HepG2 (cell line): ENCODE data around the gene LOC128125822.
A peak's percentile ranks its signal among the peaks of the same experiment; 100 is the strongest.

Source experiments
- ATAC-seq: fragments of 200-7000 bp; cut with Tn5 transposase; 3 replicates; pipeline ENCODE4 v1.9.1; 2020; ENCODE audit warnings: mild to moderate bottlenecking, moderate library complexity
- BruUV-seq: library from RNA; stranded (reverse); fragments of 400-500 nt; replicated peaks from 2 replicates; lab custom pipeline; 2021; lab: Mats Ljungman, UMichigan
- CTCF ChIA-PET: fragments of 300-600 bp; formaldehyde crosslinking; extraction: SDS; loops from one replicate; lab custom pipeline; 2021; ENCODE audit warnings: low total read pairs, inconsistent platforms, low intra/inter-chr PET ratio; lab: Yijun Ruan, JAX
- POLR2A ChIA-PET: fragments of 350-600 bp; sonication (Branson Sonifier 250); formaldehyde crosslinking; loops from one replicate; lab custom pipeline; 2020; ENCODE audit warnings: antibody characterized with exemption, inconsistent platforms; lab: Yijun Ruan, JAX
- DNase-seq: peaks from one replicate; pipeline ENCODE4 v3.0.0-alpha.2; 2015; ENCODE audit warnings: low spot score
- FAIRE-seq: peaks from 3 replicates; lab custom pipeline; 2011; peaks lifted over from hg19 to GRCh38; lab: Jason Lieb, UNC
- H2AFZ ChIP-seq: one replicate; pipeline ENCODE4 v1.6.1; 2011; ENCODE audit warnings: low read length, inconsistent platforms
- H3K27ac ChIP-seq: fragments of 300-600 bp; 3 replicates; pipeline ENCODE4 v1.8.0; 2011; ENCODE audit warnings: mixed run types, mild to moderate bottlenecking, mixed read lengths, low read length, inconsistent platforms; ENCODE audit not compliant: insufficient read depth; ENCODE audit errors: extremely low read length
- H3K27me3 ChIP-seq, 2 experiments: fragments of 200-600 bp in 1 of 2; 2 replicates in 1 of 2; 3 replicates in 1 of 2; pipeline versions ENCODE4 v1.6.0 to v1.8.0; 2011; ENCODE audit warnings: low read length in 2 of 2, mild to moderate bottlenecking in 2 of 2, moderate library complexity in 2 of 2, inconsistent platforms in 1 of 2; ENCODE audit not compliant: insufficient read depth in 2 of 2, control insufficient read depth in 1 of 2
- H3K36me3 ChIP-seq, 2 experiments: fragments of 200-600 bp in 1 of 2; replicated peaks in 1 of 2; 2 replicates in 1 of 2; 3 replicates in 1 of 2; pipeline versions ENCODE4 v1.5.1 to v1.8.0; 2011; ENCODE audit warnings: low read length in 2 of 2, inconsistent platforms in 1 of 2; ENCODE audit not compliant: insufficient read depth in 2 of 2, control insufficient read depth in 1 of 2
- H3K4me1 ChIP-seq: 2 replicates; pipeline ENCODE4 v1.5.1; 2012; ENCODE audit warnings: low read length, inconsistent platforms; ENCODE audit not compliant: insufficient read depth
- H3K4me2 ChIP-seq: 2 replicates; pipeline ENCODE4 v1.6.0; 2011; ENCODE audit warnings: low read depth, low read length, inconsistent platforms
- H3K4me3 ChIP-seq, 3 experiments: fragments of 200-600 bp in 1 of 3; sonication (generic), shearing (Covaris generic) in 1 of 3; replicated peaks in 1 of 3; 2 replicates each; pipeline ENCODE4 v1.5.1; 2011 to 2016; ENCODE audit warnings: low read length in 3 of 3, inconsistent platforms in 2 of 3, low read depth in 2 of 3, mild to moderate bottlenecking in 2 of 3, control low read depth in 1 of 3, mixed read lengths in 1 of 3; ENCODE audit not compliant: insufficient read depth in 1 of 3
- H3K79me2 ChIP-seq: one replicate; pipeline ENCODE4 v1.6.1; 2011; ENCODE audit warnings: low read length, inconsistent platforms; ENCODE audit not compliant: insufficient read depth
- H3K9ac ChIP-seq: 2 replicates; pipeline ENCODE4 v1.6.0; 2011; ENCODE audit warnings: mild to moderate bottlenecking, low read depth, low read length, inconsistent platforms; ENCODE audit not compliant: insufficient read depth
- H3K9me3 ChIP-seq: 2 replicates; pipeline ENCODE4 v1.5.1; 2012; ENCODE audit warnings: mild to moderate bottlenecking, low read length
- H4K20me1 ChIP-seq: 2 replicates; pipeline ENCODE4 v1.6.0; 2011; ENCODE audit warnings: inconsistent platforms, mild to moderate bottlenecking, low read length, moderate library complexity; ENCODE audit not compliant: insufficient read depth
- ARID5B ChIP-seq: IDR thresholded peaks from 2 replicates; pipeline ENCODE4 v1.4.0; 2020; ENCODE audit warnings: mild to moderate bottlenecking, missing genetic modification reagents
- ERF ChIP-seq: IDR thresholded peaks from 2 replicates; pipeline ENCODE4 v1.6.1; 2018; ENCODE audit warnings: missing biosample characterization, missing genetic modification reagents
- ETS1 ChIP-seq: sonication (generic); formaldehyde crosslinking; IDR thresholded peaks from 2 replicates; pipeline ENCODE4 v1.4.0; 2020; ENCODE audit warnings: missing genetic modification reagents
- ETV5 ChIP-seq: IDR thresholded peaks from 2 replicates; pipeline ENCODE4 v1.6.1; 2018; ENCODE audit warnings: missing biosample characterization, missing genetic modification reagents, inconsistent platforms, borderline replicate concordance
- IRF2 ChIP-seq: IDR thresholded peaks from 2 replicates; pipeline ENCODE4 v1.6.1; 2018; ENCODE audit warnings: missing genetic modification reagents, missing compliant biosample characterization
- KLF9 ChIP-seq: IDR thresholded peaks from 2 replicates; pipeline ENCODE4 v1.6.1; 2016; ENCODE audit warnings: low read depth
- NBN ChIP-seq: fragments of 450-650 bp; conservative IDR thresholded peaks from 2 replicates; pipeline ENCODE4 v1.6.1; 2017
- SIN3B ChIP-seq: fragments of 150-350 bp; IDR thresholded peaks from 2 replicates; pipeline ENCODE4 v1.6.1; 2014; ENCODE audit warnings: low read length
- TFDP2 ChIP-seq: sonication (generic); formaldehyde crosslinking; IDR thresholded peaks from 2 replicates; pipeline ENCODE4 v1.4.0; 2020; ENCODE audit warnings: missing genetic modification reagents
- ZBTB3 ChIP-seq: sonication (generic); formaldehyde crosslinking; IDR thresholded peaks from 2 replicates; pipeline ENCODE4 v1.4.0; 2020; ENCODE audit warnings: low read depth, mild to moderate bottlenecking, moderate library complexity, missing genetic modification reagents, borderline replicate concordance
- ZBTB37 ChIP-seq: sonication (generic); formaldehyde crosslinking; IDR thresholded peaks from 2 replicates; pipeline ENCODE4 v1.4.0; 2020; ENCODE audit warnings: mild to moderate bottlenecking, missing genetic modification reagents
- ZMYM4 ChIP-seq: sonication (generic); formaldehyde crosslinking; IDR thresholded peaks from 2 replicates; pipeline ENCODE4 v1.8.1; 2023; ENCODE audit warnings: mild to moderate bottlenecking, missing genetic modification reagents
- ZNF891 ChIP-seq: sonication (generic); formaldehyde crosslinking; IDR thresholded peaks from 2 replicates; pipeline ENCODE4 v1.5.0; 2020; ENCODE audit warnings: mild to moderate bottlenecking, missing genetic modification reagents
- WGBS: methylation state at CpG from one replicate; pipeline ENCODE4 v1.1.6; 2017; ENCODE audit warnings: low lambda C conversion rate; 5-methylcytosine and 5-hydroxymethylcytosine counted together
- in situ Hi-C: cut with HindIII; loops from 2 replicates; pipeline ENCODE4 v1.10.0; 2017; ENCODE audit warnings: low pct_unique_long_range_greater_than_20kb; ENCODE audit not compliant: extremely low pct_ligation_motif_present
- intact Hi-C: fragments of 100-400 bp; cut with micrococcal nuclease; formaldehyde crosslinking; loops from one replicate; pipeline ENCODE4 v1.10.0; 2022; ENCODE audit not compliant: unreplicated experiment

The LOC128125822 gene

GRCh38 chr6:63573076-63573898, 1.0 kb downstream of the LOC128125822 start (continued):
- TF ChIP-seq NBN (no peak), ETS1 (CRISPR knock-in tag) (no peak; the same call in 1 of the 2 replicates), ETV5 (CRISPR knock-in tag) (peak; percentile 77)

- ATAC-seq, result peak; percentile 33
- Histone ChIP-seq H3K79me2 (peaks cover 94% of the 10 kb centered on the region), H3K9me3 (no peaks in the 10 kb centered on the region), H3K4me2 (peak overlapping the region; percentile 73), H3K4me3 (peak overlapping the region; percentile 78 to 95 (median 89)), H2AFZ (no peak overlapping the region), H4K20me1 (peaks cover 53% of the 10 kb centered on the region), H3K27me3 (no peaks in the 10 kb centered on the region; a peak in 1 of 5 replicates), H3K4me1 (peaks cover 47% of the 10 kb centered on the region), H3K9ac (peak overlapping the region; percentile 99), H3K27ac (peak overlapping the region; percentile 96), H3K36me3 (peaks cover 8 to 27% of the 10 kb centered on the region in 2 experiments)
- DNase-seq, result peak; percentile 87
- intact Hi-C loops (loop anchor here (1.0 to 2.0 kb wide), 5 partner anchors 47 to 229 kb away; no protein-coding TSS in a partner anchor), in situ Hi-C loops (loop anchor here (5.0 kb wide), 3 partner anchors 57 to 222 kb away; no protein-coding TSS in a partner anchor)
- no peak for FAIRE-seq
- ChIA-PET CTCF (interaction anchor here (0.7 to 2.9 kb wide), 4 partner anchors 24 to 266 kb away, joined by 3 to 32 read pairs (median 6); no protein-coding TSS in a partner anchor), POLR2A (interaction anchor here (0.8 to 2.9 kb wide), 31 partner anchors 9 to 232 kb away, joined by 3 to 66 read pairs (median 6); partner anchors contain the start of gene PHF3)
- WGBS, result 0% methylated on average over 10 of the region's 10 CpGs
- BruUV-seq, result TSS peak; percentile 48
- peak; percentile 52; the same call in 1 of the 2 replicates for TF ChIP-seq TFDP2 (CRISPR knock-in tag)
- TF ChIP-seq ZBTB3 (CRISPR knock-in tag), result peak; percentile 52; the same call in 1 of the 2 replicates
- 0 out of 2 replicates have a peak, but pooled peaks have one; percentile 1 for TF ChIP-seq ZBTB37
- peak; percentile 44; the same call in 1 of the 2 replicates for TF ChIP-seq ARID5B (CRISPR knock-in tag)
- no peak for TF ChIP-seq ZNF891 (CRISPR knock-in tag)
- TF ChIP-seq IRF2 (CRISPR knock-in tag), result peak; percentile 55
- TF ChIP-seq ZMYM4, result peak; percentile 98
- TF ChIP-seq KLF9 (CRISPR knock-in tag), result no peak
- peak; percentile 63; the same call in 1 of the 2 replicates for TF ChIP-seq SIN3B
- peak; percentile 60; the same call in 1 of the 2 replicates for TF ChIP-seq ERF (CRISPR knock-in tag)
Measured at GRCh38 chr6:63573899-63574553, 1.7 kb downstream of the LOC128125822 start.
